SK-N-SH treated with all-trans-retinoic acid at 6 μM for 48 hours (cell line): ENCODE measurements around the gene AUTS2.

Experiments used
- CREB5 ChIP-seq: fragments of 250-450 bp; sonication (Bioruptor Pico); IDR thresholded peaks from 2 replicates; pipeline ENCODE4 v1.5.1; 2020; ENCODE audit warnings: low read depth, mild to moderate bottlenecking, moderate library complexity
- ESRRG ChIP-seq: fragments of 250-450 bp; sonication (Bioruptor Pico); IDR thresholded peaks from 2 replicates; pipeline ENCODE4 v1.6.1; 2021; ENCODE audit warnings: mild to moderate bottlenecking
- POU6F1 ChIP-seq: fragments of 250-450 bp; sonication (Bioruptor Pico); IDR thresholded peaks from 2 replicates; pipeline ENCODE4 v1.8.0; 2021; ENCODE audit warnings: low read depth, mild to moderate bottlenecking, moderate library complexity, borderline replicate concordance
- ZFP30 ChIP-seq: fragments of 450-650 bp; formaldehyde crosslinking; IDR thresholded peaks from 2 replicates; pipeline ENCODE4 v1.5.0; 2022; ENCODE audit warnings: mild to moderate bottlenecking, moderate library complexity
- ZNF70 ChIP-seq: fragments of 450-650 bp; formaldehyde crosslinking; IDR thresholded peaks from 2 replicates; pipeline ENCODE4 v1.5.0; 2020; ENCODE audit warnings: mild to moderate bottlenecking, moderate library complexity
- TF ChIP-seq, protein P1 (sequence below): fragments of 250-450 bp; sonication (Bioruptor Pico); IDR thresholded peaks from 2 replicates; pipeline ENCODE4 v1.8.0; 2020; ENCODE audit warnings: mild to moderate bottlenecking, moderate library complexity, borderline replicate concordance

DNA sequence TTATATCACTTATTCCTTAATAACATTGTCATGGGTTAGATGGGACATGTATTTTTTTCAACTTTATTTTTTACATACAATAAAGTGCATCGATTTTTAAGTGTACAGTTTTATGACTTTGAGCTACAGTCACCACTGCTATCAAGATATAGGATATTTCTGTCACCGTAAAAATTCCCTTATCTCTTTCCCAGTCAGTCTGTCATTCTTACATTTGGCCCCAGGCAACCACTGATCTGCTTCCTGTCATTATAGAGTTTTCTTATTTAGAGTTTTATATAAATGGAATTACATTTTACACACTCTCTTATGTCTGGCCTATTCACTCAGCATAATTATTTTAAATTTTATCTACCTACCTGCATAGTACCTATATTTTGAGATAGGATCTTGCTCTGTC, 145.2 kb downstream of the AUTS2 start:
- TF ChIP-seq ESRRG (CRISPR knock-in tag): no peak
- no peak for TF ChIP-seq CREB5 (CRISPR knock-in tag)
- TF ChIP-seq ZFP30 (CRISPR knock-in tag): no peak
- TF ChIP-seq, protein P1, sequence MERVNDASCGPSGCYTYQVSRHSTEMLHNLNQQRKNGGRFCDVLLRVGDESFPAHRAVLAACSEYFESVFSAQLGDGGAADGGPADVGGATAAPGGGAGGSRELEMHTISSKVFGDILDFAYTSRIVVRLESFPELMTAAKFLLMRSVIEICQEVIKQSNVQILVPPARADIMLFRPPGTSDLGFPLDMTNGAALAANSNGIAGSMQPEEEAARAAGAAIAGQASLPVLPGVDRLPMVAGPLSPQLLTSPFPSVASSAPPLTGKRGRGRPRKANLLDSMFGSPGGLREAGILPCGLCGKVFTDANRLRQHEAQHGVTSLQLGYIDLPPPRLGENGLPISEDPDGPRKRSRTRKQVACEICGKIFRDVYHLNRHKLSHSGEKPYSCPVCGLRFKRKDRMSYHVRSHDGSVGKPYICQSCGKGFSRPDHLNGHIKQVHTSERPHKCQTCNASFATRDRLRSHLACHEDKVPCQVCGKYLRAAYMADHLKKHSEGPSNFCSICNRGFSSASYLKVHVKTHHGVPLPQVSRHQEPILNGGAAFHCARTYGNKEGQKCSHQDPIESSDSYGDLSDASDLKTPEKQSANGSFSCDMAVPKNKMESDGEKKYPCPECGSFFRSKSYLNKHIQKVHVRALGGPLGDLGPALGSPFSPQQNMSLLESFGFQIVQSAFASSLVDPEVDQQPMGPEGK (CRISPR knock-in tag): no peak
- TF ChIP-seq POU6F1 (CRISPR knock-in tag): no peak
- TF ChIP-seq ZNF70 (CRISPR knock-in tag): no peak
